GM12878 (cell line): ENCODE measurements around the gene H2AZ1.

Source experiments
- ATF7 ChIP-seq: fragments of 450-650 bp; IDR thresholded peaks from 2 replicates; pipeline ENCODE4 v1.6.1; 2016; ENCODE audit warnings: low read depth, mild to moderate bottlenecking
- EZH2 ChIP-seq: IDR thresholded peaks from 2 replicates; pipeline ENCODE4 v1.6.1; 2012; ENCODE audit warnings: low read depth, mild to moderate bottlenecking, control low read depth, inconsistent platforms, low read length, borderline replicate concordance; ENCODE audit not compliant: control insufficient read depth
- MYC ChIP-seq: IDR thresholded peaks from 2 replicates; pipeline ENCODE4 v1.6.1; 2011; ENCODE audit warnings: mild to moderate bottlenecking, low read length, moderate library complexity, inconsistent platforms; ENCODE audit not compliant: insufficient read depth, insufficient replicate concordance, insufficient read length, severe bottlenecking
- POLR2A ChIP-seq: IDR thresholded peaks from 2 replicates; pipeline ENCODE4 v1.6.1; 2011; ENCODE audit warnings: low read depth, mild to moderate bottlenecking, low read length
- RCOR1 ChIP-seq: conservative IDR thresholded peaks from 2 replicates; pipeline ENCODE4 v1.6.1; 2012; ENCODE audit warnings: low read depth, low read length, improper control_type of control experiment
- SIN3A ChIP-seq: IDR thresholded peaks from 2 replicates; pipeline ENCODE4 v1.6.1; 2012; ENCODE audit warnings: low read depth, low read length, improper control_type of control experiment
- ZNF274 ChIP-seq: IDR thresholded peaks from one replicate; pipeline ENCODE4 v1.8.0; 2011; ENCODE audit not compliant: insufficient read length, insufficient read depth

DNA sequence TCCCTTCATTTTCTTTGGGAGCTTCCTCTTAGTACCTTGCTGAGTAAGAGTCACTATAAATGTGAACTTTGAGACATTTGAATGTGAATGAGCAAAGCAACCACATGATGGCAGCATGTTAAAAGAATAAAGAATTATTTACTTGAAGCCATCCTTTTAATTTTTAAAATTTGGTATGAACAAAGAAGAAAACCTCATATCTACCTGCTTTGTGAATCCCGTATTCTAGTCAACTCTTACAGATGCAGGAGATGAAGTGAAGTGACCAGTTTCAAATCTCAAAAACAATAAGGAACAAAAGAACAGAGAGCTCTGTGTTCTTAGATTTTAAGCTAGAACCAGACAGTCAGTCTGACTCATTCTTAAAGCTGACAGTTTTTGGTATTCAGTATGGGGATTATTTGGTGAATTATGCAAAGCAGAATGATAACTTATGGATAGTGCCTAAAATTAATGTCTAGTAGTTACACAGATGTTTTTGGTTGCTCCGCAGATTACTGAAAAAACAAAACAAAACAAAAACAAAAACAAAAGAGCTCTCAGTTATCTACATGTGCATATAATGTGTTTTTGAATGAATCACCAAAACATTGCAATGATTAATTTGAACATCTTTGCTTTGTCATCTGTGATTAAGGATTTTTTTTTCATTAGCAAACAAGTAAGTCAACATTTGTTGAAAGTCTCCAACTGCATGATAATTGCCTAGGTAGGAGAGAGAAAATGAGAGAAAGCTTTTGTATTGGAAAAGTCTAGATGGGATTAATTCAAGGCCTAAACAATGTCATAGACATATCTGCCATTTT is 48.2 kb upstream of the H2AZ1 start:
- TF ChIP-seq RCOR1 (no peak), POLR2A (no peak), EZH2 (no peak), MYC (no peak), ZNF274 (no peak), SIN3A (no peak), ATF7 (no peak)
